A549 (cell line): ENCODE measurements around the gene SLC9A9. TPM values are rescaled to one million over a fixed set of nuclear protein-coding genes. Genes with fewer than 3 reads are reported as not detected.

Source experiments
- ATAC-seq, 2 experiments: fragments of 200-7000 bp in 1 of 2; fragments of >200 bp in 1 of 2; cut with Nextera tagmentation in 1 of 2; cut with Tn5 transposase in 1 of 2; 3 replicates each; pipeline versions ENCODE4 v1.8.0 to v1.9.1; 2018 to 2020; ENCODE audit warnings: mild to moderate bottlenecking in 1 of 2, moderate library complexity in 1 of 2
- CTCF ChIA-PET: fragments of 300-600 bp; sonication (Branson Sonifier 250); formaldehyde crosslinking; extraction: SDS; loops from one replicate; lab custom pipeline; 2021; ENCODE audit warnings: antibody characterized with exemption, inconsistent platforms; lab: Yijun Ruan, JAX
- POLR2A ChIA-PET: fragments of 350-600 bp; formaldehyde crosslinking; extraction: SDS; loops from one replicate; lab custom pipeline; 2021; ENCODE audit warnings: antibody characterized with exemption, inconsistent platforms; lab: Yijun Ruan, JAX
- DNase-seq, 2 experiments: peaks; one replicate each; pipeline versions ENCODE4 v3.0.0 to v3.0.0-alpha.2; 2011 to 2016; ENCODE audit warnings: low read depth in 1 of 2, low spot score in 1 of 2
- FAIRE-seq: peaks from 2 replicates; lab custom pipeline; 2011; peaks lifted over from hg19 to GRCh38; lab: Jason Lieb, UNC
- H3K27ac ChIP-seq, 2 experiments: fragments of >200 bp; sonication (Bioruptor Twin); formaldehyde crosslinking; 3 replicates each; pipeline ENCODE4 v1.5.1; 2016 to 2017
- H3K4me1 ChIP-seq: fragments of >200 bp; sonication (Bioruptor Twin); formaldehyde crosslinking; 3 replicates; pipeline ENCODE4 v1.6.1; 2016
- H3K4me2 ChIP-seq: fragments of >200 bp; sonication (Bioruptor Twin); formaldehyde crosslinking; 3 replicates; pipeline ENCODE4 v1.6.1; 2016
- H3K4me3 ChIP-seq: fragments of >200 bp; sonication (Bioruptor Twin); formaldehyde crosslinking; 3 replicates; pipeline ENCODE4 v1.5.1; 2016
- H3K9me3 ChIP-seq: fragments of >200 bp; sonication (Bioruptor Twin); formaldehyde crosslinking; 3 replicates; pipeline ENCODE4 v1.6.1; 2016
- CEBPB ChIP-seq, 2 experiments: fragments of >200 bp in 1 of 2; sonication (Bioruptor Twin) in 1 of 2; formaldehyde crosslinking in 1 of 2; IDR thresholded peaks; 2 replicates each; pipeline ENCODE4 v1.6.1; 2012 to 2016
- CHD2 ChIP-seq: fragments of 150-350 bp; IDR thresholded peaks from 2 replicates; pipeline ENCODE4 v1.6.1; 2014; ENCODE audit warnings: low read length; ENCODE audit not compliant: partially characterized antibody
- CHD4 ChIP-seq: fragments of 200-600 bp; sonication (generic); IDR thresholded peaks from 2 replicates; pipeline ENCODE4 v1.6.1; 2016; ENCODE audit warnings: antibody characterized with exemption, mild to moderate bottlenecking, borderline replicate concordance
- FOSB ChIP-seq: fragments of 250-450 bp; sonication (Bioruptor Pico); IDR thresholded peaks from 2 replicates; pipeline ENCODE4 v1.5.0; 2020; ENCODE audit warnings: mild to moderate bottlenecking, moderate library complexity
- HEYL ChIP-seq: fragments of 250-450 bp; sonication (Bioruptor Pico); IDR thresholded peaks from 2 replicates; pipeline ENCODE4 v1.8.0; 2021; ENCODE audit warnings: mild to moderate bottlenecking, moderate library complexity
- HOXB13 ChIP-seq: fragments of 250-450 bp; sonication (Bioruptor Pico); IDR thresholded peaks from 2 replicates; pipeline ENCODE4 v1.5.0; 2020; ENCODE audit warnings: low read depth, mild to moderate bottlenecking, moderate library complexity
- JUN ChIP-seq, 2 experiments: fragments of >200 bp; sonication (Bioruptor Twin); formaldehyde crosslinking; IDR thresholded peaks; 2 replicates in 1 of 2; 3 replicates in 1 of 2; pipeline ENCODE4 v1.6.1; 2016 to 2017
- KDM5A ChIP-seq: fragments of 200-600 bp; sonication (generic); IDR thresholded peaks from 2 replicates; pipeline ENCODE4 v1.6.1; 2016; ENCODE audit warnings: antibody characterized with exemption, mild to moderate bottlenecking
- MYC ChIP-seq: IDR thresholded peaks from 2 replicates; pipeline ENCODE4 v1.6.1; 2012; ENCODE audit warnings: mild to moderate bottlenecking, inconsistent platforms, low read length, improper control_type of control experiment, borderline replicate concordance
- NR3C1 ChIP-seq: fragments of >200 bp; sonication (Bioruptor Twin); formaldehyde crosslinking; IDR thresholded peaks from 3 replicates; pipeline ENCODE4 v1.6.1; 2017
- POLR2AphosphoS2 ChIP-seq: conservative IDR thresholded peaks from 2 replicates; pipeline ENCODE4 v1.6.1; 2012; ENCODE audit warnings: low read length, improper control_type of control experiment, inconsistent platforms
- RFX5 ChIP-seq: fragments of 450-650 bp; IDR thresholded peaks from 2 replicates; pipeline ENCODE4 v1.7.1; 2014; ENCODE audit warnings: antibody characterized with exemption, mild to moderate bottlenecking, moderate library complexity
- TP53 ChIP-seq: fragments of 250-450 bp; sonication (Bioruptor Pico); IDR thresholded peaks from 2 replicates; pipeline ENCODE4 v1.5.0; 2021; ENCODE audit warnings: mild to moderate bottlenecking, moderate library complexity
- ZC3H11A ChIP-seq: fragments of 450-650 bp; IDR thresholded peaks from 2 replicates; pipeline ENCODE4 v1.6.1; 2014; ENCODE audit warnings: antibody characterized with exemption, mild to moderate bottlenecking
- WGBS: methylation state at CpG from one replicate; pipeline ENCODE4 v1.1.6; 2017; ENCODE audit errors: missing lambda C conversion rate; 5-methylcytosine and 5-hydroxymethylcytosine counted together
- polyA plus RNA-seq, 4 experiments: library from polyadenylated mRNA; depleted of rRNA in 3 of 4; stranded (reverse); fragments of >200 nt; fragmentation: RNase III in 1 of 4; extraction: RNeasy Plus Mini Kit Qiagen cat#74134 plus additional on column Dnase treatment in 1 of 4; gene quantifications; 2 replicates in 3 of 4; 3 replicates in 1 of 4; pipeline ENCODE4 v1.2.3, GENCODE V29; 2011 to 2017
- TF ChIP-seq, protein P1 (sequence below): fragments of 150-350 bp; IDR thresholded peaks from 2 replicates; pipeline ENCODE4 v1.6.1; 2014; ENCODE audit warnings: low read depth, mild to moderate bottlenecking, low read length
- TF ChIP-seq, protein P2 (sequence below): IDR thresholded peaks from 2 replicates; pipeline ENCODE4 v1.6.1; 2012; ENCODE audit warnings: low read depth, borderline replicate concordance
- TF ChIP-seq, protein P3 (sequence below): fragments of >200 bp; sonication (Bioruptor Twin); formaldehyde crosslinking; IDR thresholded peaks from 3 replicates; pipeline ENCODE4 v1.5.1; 2016
- TF ChIP-seq, protein P4 (sequence below): IDR thresholded peaks from 2 replicates; pipeline ENCODE4 v1.6.1; 2012

SLC9A9 gene
- polyA plus RNA-seq, 2 of the 4 experiments (the other 2 are of a cell fraction), result 0.10 to 0.32 TPM

DNA sequence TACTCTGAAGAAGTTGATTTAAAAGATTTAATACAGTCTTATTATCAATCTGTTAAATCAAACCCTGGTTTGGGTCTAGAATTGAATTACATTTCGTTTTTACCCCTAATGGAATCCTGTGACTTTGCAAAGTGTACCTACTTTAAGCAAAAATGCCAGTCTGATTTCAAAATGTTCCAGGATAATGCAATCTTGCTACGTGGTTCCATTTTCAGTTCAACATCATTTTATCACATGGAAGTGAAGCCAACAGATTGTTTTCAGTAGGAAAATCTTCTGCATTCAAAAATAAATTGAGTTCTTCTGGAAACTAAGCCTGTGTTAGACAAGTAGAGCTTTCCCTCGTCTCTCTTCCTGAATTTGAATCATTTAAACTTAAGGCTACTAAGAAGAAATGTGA is 372.3 kb downstream of the SLC9A9 start:
- ChIA-PET POLR2A (no interaction called here), CTCF (interaction anchor here (1.5 kb wide), 1 partner anchor 12 kb away, joined by 3 read pairs; no protein-coding TSS in a partner anchor)
- Histone ChIP-seq H3K4me3 (no peak overlapping the region), H3K4me2 (no peak overlapping the region), H3K27ac (no peak overlapping the region), H3K9me3 (no peaks in the 10 kb centered on the region), H3K4me1 (peaks cover 14% of the 10 kb centered on the region; the same call in 2 of the 3 replicates)
- no peak for ATAC-seq
- WGBS, result 30% methylated on average over 3 of the region's 3 CpGs
- DNase-seq, result no peak
- TF ChIP-seq FOSB (CRISPR knock-in tag), result no peak
- TF ChIP-seq ZC3H11A, result no peak
- TF ChIP-seq, protein P1, sequence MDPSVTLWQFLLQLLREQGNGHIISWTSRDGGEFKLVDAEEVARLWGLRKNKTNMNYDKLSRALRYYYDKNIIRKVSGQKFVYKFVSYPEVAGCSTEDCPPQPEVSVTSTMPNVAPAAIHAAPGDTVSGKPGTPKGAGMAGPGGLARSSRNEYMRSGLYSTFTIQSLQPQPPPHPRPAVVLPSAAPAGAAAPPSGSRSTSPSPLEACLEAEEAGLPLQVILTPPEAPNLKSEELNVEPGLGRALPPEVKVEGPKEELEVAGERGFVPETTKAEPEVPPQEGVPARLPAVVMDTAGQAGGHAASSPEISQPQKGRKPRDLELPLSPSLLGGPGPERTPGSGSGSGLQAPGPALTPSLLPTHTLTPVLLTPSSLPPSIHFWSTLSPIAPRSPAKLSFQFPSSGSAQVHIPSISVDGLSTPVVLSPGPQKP, result no peak
- TF ChIP-seq HOXB13 (CRISPR knock-in tag), result no peak
- no peak for TF ChIP-seq KDM5A
- TF ChIP-seq JUN (IDR thresholded peaks at IDR 0.05), result no peak
- TF ChIP-seq RFX5, result no peak
- no peak for TF ChIP-seq CHD4
- TF ChIP-seq CEBPB (IDR thresholded peaks at IDR 0.05), result no peak
- TF ChIP-seq, protein P2, sequence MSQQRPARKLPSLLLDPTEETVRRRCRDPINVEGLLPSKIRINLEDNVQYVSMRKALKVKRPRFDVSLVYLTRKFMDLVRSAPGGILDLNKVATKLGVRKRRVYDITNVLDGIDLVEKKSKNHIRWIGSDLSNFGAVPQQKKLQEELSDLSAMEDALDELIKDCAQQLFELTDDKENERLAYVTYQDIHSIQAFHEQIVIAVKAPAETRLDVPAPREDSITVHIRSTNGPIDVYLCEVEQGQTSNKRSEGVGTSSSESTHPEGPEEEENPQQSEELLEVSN, result no peak
- TF ChIP-seq, protein P3, sequence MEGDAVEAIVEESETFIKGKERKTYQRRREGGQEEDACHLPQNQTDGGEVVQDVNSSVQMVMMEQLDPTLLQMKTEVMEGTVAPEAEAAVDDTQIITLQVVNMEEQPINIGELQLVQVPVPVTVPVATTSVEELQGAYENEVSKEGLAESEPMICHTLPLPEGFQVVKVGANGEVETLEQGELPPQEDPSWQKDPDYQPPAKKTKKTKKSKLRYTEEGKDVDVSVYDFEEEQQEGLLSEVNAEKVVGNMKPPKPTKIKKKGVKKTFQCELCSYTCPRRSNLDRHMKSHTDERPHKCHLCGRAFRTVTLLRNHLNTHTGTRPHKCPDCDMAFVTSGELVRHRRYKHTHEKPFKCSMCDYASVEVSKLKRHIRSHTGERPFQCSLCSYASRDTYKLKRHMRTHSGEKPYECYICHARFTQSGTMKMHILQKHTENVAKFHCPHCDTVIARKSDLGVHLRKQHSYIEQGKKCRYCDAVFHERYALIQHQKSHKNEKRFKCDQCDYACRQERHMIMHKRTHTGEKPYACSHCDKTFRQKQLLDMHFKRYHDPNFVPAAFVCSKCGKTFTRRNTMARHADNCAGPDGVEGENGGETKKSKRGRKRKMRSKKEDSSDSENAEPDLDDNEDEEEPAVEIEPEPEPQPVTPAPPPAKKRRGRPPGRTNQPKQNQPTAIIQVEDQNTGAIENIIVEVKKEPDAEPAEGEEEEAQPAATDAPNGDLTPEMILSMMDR, result no peak
- no peak for TF ChIP-seq CHD2
- TF ChIP-seq TP53 (CRISPR knock-in tag), result no peak
- TF ChIP-seq, protein P4, sequence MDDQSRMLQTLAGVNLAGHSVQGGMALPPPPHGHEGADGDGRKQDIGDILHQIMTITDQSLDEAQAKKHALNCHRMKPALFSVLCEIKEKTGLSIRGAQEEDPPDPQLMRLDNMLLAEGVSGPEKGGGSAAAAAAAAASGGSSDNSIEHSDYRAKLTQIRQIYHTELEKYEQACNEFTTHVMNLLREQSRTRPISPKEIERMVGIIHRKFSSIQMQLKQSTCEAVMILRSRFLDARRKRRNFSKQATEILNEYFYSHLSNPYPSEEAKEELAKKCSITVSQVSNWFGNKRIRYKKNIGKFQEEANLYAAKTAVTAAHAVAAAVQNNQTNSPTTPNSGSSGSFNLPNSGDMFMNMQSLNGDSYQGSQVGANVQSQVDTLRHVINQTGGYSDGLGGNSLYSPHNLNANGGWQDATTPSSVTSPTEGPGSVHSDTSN, result no peak
- TF ChIP-seq NR3C1, result no peak
- no peak for TF ChIP-seq MYC
- TF ChIP-seq HEYL, result no peak
- no peak for TF ChIP-seq POLR2AphosphoS2
- FAIRE-seq, result no peak

DNA sequence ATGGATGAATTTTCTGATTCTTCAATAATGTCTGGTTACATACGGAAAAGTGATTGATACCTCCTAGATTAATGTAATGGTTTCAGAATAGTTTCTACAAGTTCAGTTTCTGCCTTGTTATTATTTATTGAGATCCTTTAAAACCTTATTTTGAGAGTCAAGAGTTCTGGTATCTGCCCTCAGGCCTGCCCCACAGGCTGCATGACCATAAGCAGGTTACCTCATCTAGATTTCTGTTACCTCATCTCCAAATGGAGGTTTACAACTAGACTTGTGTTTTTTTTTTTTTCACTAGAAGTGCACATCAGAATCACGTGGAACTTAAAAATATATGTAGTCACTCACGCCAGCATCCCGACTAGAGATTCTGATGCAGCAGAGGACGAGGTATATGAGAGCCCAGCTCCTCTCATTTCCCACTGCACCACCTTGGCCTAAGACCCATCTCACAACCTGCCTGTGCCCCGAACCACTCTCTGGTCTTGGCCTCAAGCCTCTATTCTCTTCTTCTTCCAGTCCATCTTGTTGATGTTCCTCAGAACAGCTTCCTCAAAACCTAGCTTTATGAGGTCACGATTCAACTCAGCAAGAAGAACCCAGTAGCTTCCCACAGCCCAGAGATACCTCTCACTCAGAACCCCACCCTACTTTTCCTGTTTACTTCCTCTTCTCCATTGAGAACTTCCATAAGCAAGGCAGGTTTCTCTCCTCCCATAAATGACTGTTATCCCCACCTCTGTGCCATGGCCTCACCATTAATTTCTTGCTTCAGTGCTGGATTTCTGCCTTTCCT is 375.3 kb downstream of the SLC9A9 start:
- 57% methylated on average over 7 of the region's 7 CpGs for WGBS
- CTCF ChIA-PET, result no interaction called here
- FAIRE-seq, result no peak

More for the DNA sequence above, 375.3 kb downstream of the SLC9A9 start:
- no peak overlapping the region for H3K27ac ChIP-seq
- TF ChIP-seq TP53 (CRISPR knock-in tag) (no peak), POLR2AphosphoS2 (no peak)
- TF ChIP-seq, protein P4, result no peak
- POLR2A ChIA-PET, result no interaction called here
- DNase-seq (no peak), ATAC-seq (no peak)
- H3K4me2 ChIP-seq, result no peak overlapping the region
- no peaks in the 10 kb centered on the region for H3K9me3 ChIP-seq
- H3K4me3 ChIP-seq, result no peak overlapping the region
- no peaks in the 10 kb centered on the region for H3K4me1 ChIP-seq
